ENCODE data around the gene DSCAML1.

GRCh38 chr11:117509543-117509942 is 287.5 kb downstream of the DSCAML1 start:
- TF ChIP-seq POLR2A (IDR thresholded peaks at IDR 0.05) (no peak), CTCF (IDR thresholded peaks at IDR 0.05) (no peak)

All from upper lobe of left lung (tissue), 4 donors.